22Rv1 (cell line): ENCODE results near the gene CLCA2.

Source experiments
- ZFX ChIP-seq: fragments of 450-650 bp; IDR thresholded peaks from 2 replicates; pipeline ENCODE4 v1.6.1; 2017; ENCODE audit warnings: antibody characterized with exemption, borderline replicate concordance
- TF ChIP-seq, protein P1 (sequence below): fragments of 450-650 bp; IDR thresholded peaks from 2 replicates; pipeline ENCODE4 v1.5.1; 2017; ENCODE audit warnings: mild to moderate bottlenecking

DNA sequence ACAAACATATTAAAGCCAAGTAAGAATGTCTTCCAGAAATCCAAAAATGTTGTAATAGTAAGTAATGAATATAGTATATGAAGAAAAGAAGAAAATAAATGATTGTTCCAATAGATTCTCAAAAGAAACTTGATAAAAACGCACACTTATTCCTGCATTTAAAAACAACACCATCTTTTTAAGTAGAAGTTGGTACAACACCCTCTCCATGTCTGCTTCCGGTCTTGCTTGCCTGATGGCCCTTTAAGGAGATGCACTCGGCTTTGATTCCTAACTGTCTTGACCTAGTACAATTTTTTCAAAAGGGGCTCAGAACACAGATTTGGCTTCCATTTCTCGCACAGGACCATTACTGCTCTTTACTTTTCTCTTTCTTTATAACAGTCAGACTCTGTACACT, 53.7 kb downstream of the CLCA2 start:
- TF ChIP-seq, protein P1, sequence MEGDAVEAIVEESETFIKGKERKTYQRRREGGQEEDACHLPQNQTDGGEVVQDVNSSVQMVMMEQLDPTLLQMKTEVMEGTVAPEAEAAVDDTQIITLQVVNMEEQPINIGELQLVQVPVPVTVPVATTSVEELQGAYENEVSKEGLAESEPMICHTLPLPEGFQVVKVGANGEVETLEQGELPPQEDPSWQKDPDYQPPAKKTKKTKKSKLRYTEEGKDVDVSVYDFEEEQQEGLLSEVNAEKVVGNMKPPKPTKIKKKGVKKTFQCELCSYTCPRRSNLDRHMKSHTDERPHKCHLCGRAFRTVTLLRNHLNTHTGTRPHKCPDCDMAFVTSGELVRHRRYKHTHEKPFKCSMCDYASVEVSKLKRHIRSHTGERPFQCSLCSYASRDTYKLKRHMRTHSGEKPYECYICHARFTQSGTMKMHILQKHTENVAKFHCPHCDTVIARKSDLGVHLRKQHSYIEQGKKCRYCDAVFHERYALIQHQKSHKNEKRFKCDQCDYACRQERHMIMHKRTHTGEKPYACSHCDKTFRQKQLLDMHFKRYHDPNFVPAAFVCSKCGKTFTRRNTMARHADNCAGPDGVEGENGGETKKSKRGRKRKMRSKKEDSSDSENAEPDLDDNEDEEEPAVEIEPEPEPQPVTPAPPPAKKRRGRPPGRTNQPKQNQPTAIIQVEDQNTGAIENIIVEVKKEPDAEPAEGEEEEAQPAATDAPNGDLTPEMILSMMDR = no peak
- no peak for TF ChIP-seq ZFX
